Right lobe of liver (tissue), 6 donors: Measurements from ENCODE around the gene PRR14. TPM values are rescaled to one million over a fixed set of nuclear protein-coding genes. Genes with fewer than 3 reads are reported as not detected.
"Not testable (repeated sequence)": the region's sequence is repeated elsewhere in the genome, so short reads cannot be mapped to it uniquely, and the experiment has no call there.

Experiments
- ATAC-seq, 4 donors: fragments of 200-7000 bp; cut with Tn5 transposase; one replicate each; pipeline ENCODE4 v1.9.1; 2020; ENCODE audit warnings: mild to moderate bottlenecking in 4 of 4, moderate library complexity in 4 of 4
- DNase-seq, 3 donors: peaks; one replicate each; pipeline ENCODE4 v3.0.0-alpha.2; 2020
- H3K27ac ChIP-seq, 3 donors: fragments of 200-600 bp; one replicate each; pipeline ENCODE4 v1.8.0; 2022
- H3K27me3 ChIP-seq, 2 donors: fragments of 200-600 bp; one replicate each; pipeline ENCODE4 v1.8.0; 2022
- H3K36me3 ChIP-seq, 4 donors: fragments of 200-600 bp; sonication (generic) in 1 of 4; one replicate each; pipeline versions ENCODE4 v1.5.1 to v1.8.0; 2017 to 2022; ENCODE audit warnings: control low read depth in 1 of 4
- H3K4me1 ChIP-seq, 4 donors: fragments of 200-600 bp; sonication (generic) in 1 of 4; one replicate each; pipeline versions ENCODE4 v1.5.1 to v1.8.0; 2017 to 2022; ENCODE audit warnings: control low read depth in 1 of 4
- H3K4me3 ChIP-seq, 3 donors: fragments of 200-600 bp; one replicate each; pipeline ENCODE4 v1.8.0; 2022
- H3K9me3 ChIP-seq, 4 donors: fragments of 200-600 bp; sonication (generic) in 1 of 4; one replicate each; pipeline versions ENCODE4 v1.5.1 to v1.8.0; 2017 to 2022; ENCODE audit warnings: control low read depth in 1 of 4
- POLR2A ChIP-seq: fragments of 450-650 bp; IDR thresholded peaks from one replicate; pipeline ENCODE4 v1.6.1; 2017; ENCODE audit warnings: antibody characterized with exemption, mild to moderate bottlenecking
- WGBS: methylation state at CpG from one replicate; pipeline ENCODE4 v1.1.6; 2018; ENCODE audit warnings: low coverage, low lambda C conversion rate; ENCODE audit not compliant: insufficient coverage; ENCODE audit errors: missing lambda C conversion rate; 5-methylcytosine and 5-hydroxymethylcytosine counted together
- intact Hi-C, 2 donors: fragments of 100-400 bp; cut with DNase I; formaldehyde crosslinking; loops; one replicate each; pipeline versions ENCODE4 v1.11.2 to v1.14.1; 2022
- small RNA-seq, 2 experiments: library from RNA; depleted of rRNA; stranded (forward); fragments of <200 nt; gene quantifications; one replicate each; pipeline ENCODE3, GENCODE V24; 2016
- total RNA-seq, 6 experiments: library from RNA; depleted of rRNA in 2 of 6; stranded (reverse); fragments of >200 nt in 2 of 6; fragmentation: NEBNext Ultra II Directional in 3 of 6; extraction: Animal tissue kit (Norgen Biotek cat#: 25700) in 3 of 6; gene quantifications; one replicate each; pipeline versions ENCODE4 v1.1.0 to v1.2.4, GENCODE V29; 2016 to 2023
- TF ChIP-seq, protein P1 (sequence below), 4 donors: fragments of 200-600 bp in 3 of 4; fragments of 450-650 bp in 1 of 4; IDR thresholded peaks; one replicate each; pipeline versions ENCODE4 v1.5.1 to v1.8.0; 2016 to 2022; ENCODE audit warnings: antibody characterized with exemption in 4 of 4, mild to moderate bottlenecking in 2 of 4
- donor health status: DM: no; HTN: yes; CAD: no.
- donor health status: DM: no; HTN: no; CAD: no.
- donor health status: DM: no; HTN: no; CAD: no.
- donor health status: DM: no; HTN: yes; CAD: no.
- donor health status: DM: no; HTN: yes; CAD: no.

PRR14 gene
- total RNA-seq, 6 experiments from 2014 or later = 12.8 to 23.0 (median 17.6) TPM

DNA sequence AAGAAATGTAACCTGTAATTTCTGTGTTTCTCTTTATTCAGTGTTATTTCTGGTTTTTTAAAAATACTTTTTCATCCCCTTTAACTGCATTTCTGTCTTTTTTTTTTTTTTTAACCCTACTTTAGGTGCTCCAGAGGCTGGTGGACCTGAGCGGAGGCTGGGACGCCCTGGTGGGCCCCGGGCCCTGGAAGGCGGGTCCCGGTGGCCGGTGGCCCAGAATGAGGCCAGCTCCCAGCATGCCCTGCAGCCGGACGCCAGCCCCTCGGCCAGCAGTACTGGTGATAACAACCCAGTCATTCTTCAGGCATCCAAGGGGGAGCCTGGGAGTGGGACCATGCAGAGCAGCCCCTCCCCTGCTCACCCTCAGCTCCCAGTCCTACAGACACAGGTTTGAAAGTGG is 49.7 kb downstream of the PRR14 start:
- no peak overlapping the region for H3K27ac ChIP-seq
- H3K4me3 ChIP-seq = no peak overlapping the region
- ATAC-seq (no peak), DNase-seq (no peak)
- WGBS = 76% methylated on average over 4 of the region's 9 CpGs
- no peaks in the 10 kb centered on the region for H3K9me3 ChIP-seq
- no peak for TF ChIP-seq POLR2A
- TF ChIP-seq, protein P1, sequence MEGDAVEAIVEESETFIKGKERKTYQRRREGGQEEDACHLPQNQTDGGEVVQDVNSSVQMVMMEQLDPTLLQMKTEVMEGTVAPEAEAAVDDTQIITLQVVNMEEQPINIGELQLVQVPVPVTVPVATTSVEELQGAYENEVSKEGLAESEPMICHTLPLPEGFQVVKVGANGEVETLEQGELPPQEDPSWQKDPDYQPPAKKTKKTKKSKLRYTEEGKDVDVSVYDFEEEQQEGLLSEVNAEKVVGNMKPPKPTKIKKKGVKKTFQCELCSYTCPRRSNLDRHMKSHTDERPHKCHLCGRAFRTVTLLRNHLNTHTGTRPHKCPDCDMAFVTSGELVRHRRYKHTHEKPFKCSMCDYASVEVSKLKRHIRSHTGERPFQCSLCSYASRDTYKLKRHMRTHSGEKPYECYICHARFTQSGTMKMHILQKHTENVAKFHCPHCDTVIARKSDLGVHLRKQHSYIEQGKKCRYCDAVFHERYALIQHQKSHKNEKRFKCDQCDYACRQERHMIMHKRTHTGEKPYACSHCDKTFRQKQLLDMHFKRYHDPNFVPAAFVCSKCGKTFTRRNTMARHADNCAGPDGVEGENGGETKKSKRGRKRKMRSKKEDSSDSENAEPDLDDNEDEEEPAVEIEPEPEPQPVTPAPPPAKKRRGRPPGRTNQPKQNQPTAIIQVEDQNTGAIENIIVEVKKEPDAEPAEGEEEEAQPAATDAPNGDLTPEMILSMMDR (IDR thresholded peaks at IDR 0.05) = no peak
- no peaks in the 10 kb centered on the region for H3K27me3 ChIP-seq
- intact Hi-C loops = loop anchor here in 1 of 2 donors (10.0 kb wide), 1 partner anchor 54 kb away; no protein-coding TSS in a partner anchor
- H3K4me1 ChIP-seq = peaks cover 0 to 21% (median 10%) of the 10 kb centered on the region in 4 donors
- H3K36me3 ChIP-seq = peaks cover 0 to 50% (median 36%) of the 10 kb centered on the region in 4 donors

DNA sequence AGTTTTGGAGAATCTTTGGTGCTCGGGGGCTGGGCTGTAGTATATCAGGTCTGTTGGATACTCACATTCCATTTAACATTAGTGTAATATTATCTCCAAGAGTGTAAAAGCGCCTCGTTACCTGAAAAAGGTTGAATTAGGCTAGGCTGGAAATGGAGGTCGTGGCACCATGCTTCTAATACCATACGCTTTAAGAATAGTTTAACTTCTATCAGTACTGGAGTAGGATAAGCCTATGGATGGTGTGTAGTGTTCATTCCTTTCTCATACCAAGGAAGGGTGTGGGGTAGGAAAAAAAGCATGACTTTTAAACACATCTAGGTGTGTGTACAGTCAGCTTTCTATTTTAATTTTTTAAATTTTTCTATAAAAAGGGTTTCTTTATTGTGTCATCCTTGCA is 50.2 kb downstream of the PRR14 start:
- H3K4me3 ChIP-seq = no peak overlapping the region
- H3K9me3 ChIP-seq = no peaks in the 10 kb centered on the region
- peaks cover 0 to 21% (median 10%) of the 10 kb centered on the region in 4 donors for H3K4me1 ChIP-seq
- TF ChIP-seq POLR2A = no peak
- TF ChIP-seq, protein P1 (IDR thresholded peaks at IDR 0.05) = no peak
- no peak overlapping the region for H3K27ac ChIP-seq
- DNase-seq (no peak), ATAC-seq (no peak)
- intact Hi-C loops = loop anchor here in 1 of 2 donors (10.0 kb wide), 1 partner anchor 54 kb away; no protein-coding TSS in a partner anchor
- H3K36me3 ChIP-seq = peaks cover 0 to 55% (median 39%) of the 10 kb centered on the region in 4 donors
- no peaks in the 10 kb centered on the region for H3K27me3 ChIP-seq
- whole genome bisulfite sequencing = 79% methylated on average over 5 of the region's 5 CpGs

DNA sequence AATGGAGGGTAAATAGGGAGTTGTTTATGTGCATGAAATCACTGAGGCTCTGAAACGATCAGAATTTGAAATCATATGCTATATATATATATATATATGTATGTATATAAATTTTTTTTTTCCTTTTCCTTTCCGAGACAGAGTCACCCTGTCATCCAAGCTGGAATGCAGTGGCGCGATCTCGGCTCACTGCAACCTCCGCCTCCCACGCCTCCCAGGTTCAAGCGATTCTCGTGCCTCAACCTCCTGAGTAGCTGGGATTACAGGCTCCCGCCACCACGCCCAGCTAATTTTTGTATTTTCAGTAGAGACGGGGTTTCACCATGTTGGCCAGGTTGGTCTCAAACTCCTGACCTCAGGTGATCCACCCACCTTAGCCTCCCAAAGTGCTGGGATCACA is 52.3 kb downstream of the PRR14 start:
- not testable (repeated sequence) for H3K4me3 ChIP-seq, H3K27ac ChIP-seq, H3K27me3 ChIP-seq, ATAC-seq, DNase-seq, H3K9me3 ChIP-seq
- H3K4me1 ChIP-seq = peaks cover 0 to 17% (median 8%) of the 10 kb centered on the region in 4 donors
- intact Hi-C loops = loop anchor here in 1 of 2 donors (10.0 kb wide), 1 partner anchor 52 kb away; no protein-coding TSS in a partner anchor
- H3K36me3 ChIP-seq = peaks cover 6 to 76% (median 58%) of the 10 kb centered on the region in 4 donors
- 86% methylated on average over 12 of the region's 12 CpGs for WGBS

DNA sequence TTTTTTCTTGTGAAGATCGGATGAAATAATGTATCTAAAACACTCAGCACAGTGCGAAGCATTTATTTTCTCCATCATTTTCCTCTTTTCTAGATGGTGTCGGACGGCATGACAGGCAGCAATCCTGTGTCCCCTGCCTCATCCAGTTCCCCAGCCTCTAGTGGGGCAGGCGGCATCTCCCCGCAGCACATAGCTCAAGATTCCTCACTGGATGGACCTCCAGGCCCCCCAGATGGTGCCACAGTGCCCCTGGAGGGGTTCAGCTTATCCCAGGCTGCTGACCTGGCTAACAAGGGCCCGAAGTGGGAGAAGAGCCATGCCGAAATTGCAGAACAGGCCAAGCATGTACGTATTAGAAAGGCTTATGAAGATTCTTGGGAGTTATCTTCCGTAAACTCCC is 53.2 kb downstream of the PRR14 start:
- ATAC-seq = no peak
- TF ChIP-seq, protein P1 (IDR thresholded peaks at IDR 0.05) = no peak
- TF ChIP-seq POLR2A = no peak

More for the DNA sequence above, 53.2 kb downstream of the PRR14 start:
- peaks cover 0 to 17% (median 8%) of the 10 kb centered on the region in 4 donors for H3K4me1 ChIP-seq
- no peaks in the 10 kb centered on the region for H3K9me3 ChIP-seq
- intact Hi-C loops = loop anchor here in 1 of 2 donors (10.0 kb wide), 1 partner anchor 51 kb away; no protein-coding TSS in a partner anchor
- no peak for DNase-seq
- H3K4me3 ChIP-seq = no peak overlapping the region
- H3K27ac ChIP-seq = no peak overlapping the region
- 92% methylated on average over 10 of the region's 10 CpGs for WGBS
- H3K27me3 ChIP-seq = no peaks in the 10 kb centered on the region
- H3K36me3 ChIP-seq = peaks cover 6 to 85% (median 65%) of the 10 kb centered on the region in 4 donors

Small RNA genes lying within 50 kb of the gene (small RNA-seq; reads per million reads assigned to genes)
- gene AC093249.1 = 0 reads per million in 2 experiments
- 0 reads per million in 2 experiments for gene RNU6-1043P
- 0 reads per million in 2 experiments for gene RNU6-416P

Other genes starting within 250 kb of the PRR14 start
- 10 to 100 TPM in 3 of 6 experiments, 1 to 10 TPM in 3; 3.9 to 11.3 (median 9.6) TPM for gene ZNF771, start 243.4 kb upstream of the PRR14 start, total RNA-seq
- gene DCTPP1, start 220.9 kb upstream of the PRR14 start, total RNA-seq = 10 to 100 TPM; 10.0 to 17.9 (median 13.9) TPM
- gene SEPHS2, start 205.1 kb upstream of the PRR14 start, total RNA-seq = 100 to 1,000 TPM; 157 to 228 (median 205) TPM
- 10 to 100 TPM in 4 of 6 experiments, 1 to 10 TPM in 2; 7.3 to 12.4 (median 10.2) TPM for gene ITGAL, start 178.2 kb upstream of the PRR14 start, total RNA-seq
- gene ZNF768, start 124.4 kb upstream of the PRR14 start, total RNA-seq = 10 to 100 TPM; 14.7 to 21.2 (median 18.8) TPM
- gene ZNF747, start 116.1 kb upstream of the PRR14 start, total RNA-seq = 1 to 10 TPM; 5.3 to 9.7 (median 6.4) TPM
- 1 to 10 TPM; 3.2 to 6.5 (median 4.8) TPM for gene ZNF764, start 92.6 kb upstream of the PRR14 start, total RNA-seq
- gene ZNF688, start 79.2 kb upstream of the PRR14 start, total RNA-seq = 10 to 100 TPM in 1 of 6 experiments, 1 to 10 TPM in 5; 4.0 to 11.5 (median 6.5) TPM
- gene ZNF785, start 65.3 kb upstream of the PRR14 start, total RNA-seq = 1 to 10 TPM; 2.4 to 6.5 (median 5.6) TPM
- gene ZNF689, start 40.6 kb upstream of the PRR14 start, total RNA-seq = 1 to 10 TPM; 3.9 to 5.8 (median 4.4) TPM
- gene FBRS, start 7.5 kb downstream of the PRR14 start, total RNA-seq = 10 to 100 TPM; 13.0 to 26.2 (median 20.9) TPM
- 10 to 100 TPM; 12.1 to 31.3 (median 22.6) TPM for gene SRCAP, start 48.2 kb downstream of the PRR14 start, total RNA-seq
- 10 to 100 TPM; 17.1 to 22.1 (median 18.4) TPM for gene PHKG2, start 97.5 kb downstream of the PRR14 start, total RNA-seq
- 1 to 10 TPM in 1 of 6 experiments, under 1 TPM in 4, not detected in 1; 0.19 to 1.8 (median 0.29) TPM for gene CFAP119, start 111.1 kb downstream of the PRR14 start, total RNA-seq
- 10 to 100 TPM; 34.3 to 56.8 (median 46.7) TPM for gene RNF40, start 111.4 kb downstream of the PRR14 start, total RNA-seq
- 1 to 10 TPM; 3.7 to 4.8 (median 4.3) TPM for gene ZNF629, start 136.2 kb downstream of the PRR14 start, total RNA-seq
- gene BCL7C, start 243.1 kb downstream of the PRR14 start, total RNA-seq = 10 to 100 TPM in 2 of 6 experiments, 1 to 10 TPM in 4; 5.9 to 14.3 (median 7.9) TPM
- under 1 TPM in 4 of 6 experiments, not detected in 2; 0.13 to 0.74 (median 0.43) TPM for gene CTF1, start 245.7 kb downstream of the PRR14 start, total RNA-seq